Adrenal gland (tissue), 12 donors: Measurements from ENCODE around the gene MAP2. TPM values are rescaled to one million over a fixed set of nuclear protein-coding genes. Genes with fewer than 3 reads are reported as not detected.

Source experiments
- DNase-seq, 7 donors: peaks; one replicate each; pipeline ENCODE4 v3.0.0-alpha.2; 2019 to 2020
- H3K27ac ChIP-seq, 5 donors: fragments of 200-600 bp; sonication (generic) in 4 of 5; 1 replicate in 3 of 5; 2 replicates in 2 of 5; pipeline versions ENCODE4 v1.5.1 to v1.8.0; 2016 to 2020; ENCODE audit warnings: mild to moderate bottlenecking in 1 of 5
- H3K27me3 ChIP-seq: fragments of 200-600 bp; 2 replicates; pipeline ENCODE4 v1.8.0; 2021
- H3K36me3 ChIP-seq, 2 donors: fragments of 200-600 bp; replicated peaks in 1 of 2; 1 replicate in 1 of 2; 2 replicates in 1 of 2; pipeline versions ENCODE4 v1.5.1 to v1.8.0; 2018 to 2022
- H3K4me1 ChIP-seq, 2 donors: fragments of 200-600 bp; replicated peaks in 1 of 2; 1 replicate in 1 of 2; 2 replicates in 1 of 2; pipeline versions ENCODE4 v1.5.1 to v1.8.0; 2018 to 2021
- H3K4me3 ChIP-seq, 4 donors: fragments of 200-600 bp; sonication (generic) in 3 of 4; one replicate each; pipeline ENCODE4 v1.5.1; 2016 to 2018
- H3K9me3 ChIP-seq, 3 donors: fragments of 200-600 bp; sonication (generic) in 1 of 3; replicated peaks in 1 of 3; 1 replicate in 2 of 3; 2 replicates in 1 of 3; pipeline versions ENCODE4 v1.5.1 to v1.8.0; 2016 to 2021
- CTCF ChIP-seq, 6 experiments: fragments of 450-650 bp in 4 of 6; fragments of 200-600 bp in 2 of 6; sonication (generic) in 1 of 6; IDR thresholded peaks; 1 replicate in 5 of 6; 2 replicates in 1 of 6; pipeline versions ENCODE4 v1.5.1 to v1.8.0; 2016 to 2021; ENCODE audit warnings: antibody characterized with exemption in 6 of 6, mild to moderate bottlenecking in 2 of 6, moderate library complexity in 1 of 6
- POLR2A ChIP-seq, 2 donors: fragments of 450-650 bp; IDR thresholded peaks; one replicate each; pipeline ENCODE4 v1.6.1; 2017; ENCODE audit warnings: antibody characterized with exemption in 2 of 2, mild to moderate bottlenecking in 2 of 2, moderate library complexity in 1 of 2
- WGBS, 4 donors: extraction: QIAGEN DNeasy Blood & Tissue Kit in 2 of 4; methylation state at CpG; one replicate each; pipeline versions ENCODE4 v1.1.5 to v1.1.7; 2013 to 2017; 5-methylcytosine and 5-hydroxymethylcytosine counted together
- intact Hi-C, 2 donors: fragments of 100-400 bp; cut with DNase I; formaldehyde crosslinking; loops; one replicate each; pipeline versions ENCODE4 v1.14.1 to v1.15.0; 2022 to 2023
- polyA plus RNA-seq, 3 donors: library from polyadenylated mRNA; stranded (reverse); fragments of 200-250 nt in 2 of 3; fragments of 350-450 nt in 1 of 3; fragmentation: Illumina TruSeq in 1 of 3; extraction: RNeasy Lipid Tissue Mini Kit (QIAGEN cat#74804) in 1 of 3; gene quantifications; one replicate each; pipeline ENCODE4 v1.2.3, GENCODE V29; 2013 to 2014
- total RNA-seq, 9 donors: library from RNA; depleted of rRNA in 4 of 9; stranded (reverse); fragments of >200 nt in 4 of 9; fragments of 120-200 nt in 1 of 9; fragmentation: NEBNext Ultra II Directional in 1 of 9; extraction: Animal tissue kit (Norgen Biotek cat#: 25700) in 1 of 9; gene quantifications; one replicate each; pipeline versions ENCODE4 v1.1.0 to v1.2.4, GENCODE V29; 2013 to 2023
- donor health status: healthy with polysubstance abuse.
- donor health status: Bipolar disorder and iron deficiency.
- donor health status: DM: yes; HTN: yes; CAD: no.
- donor health status: DM: no; HTN: no; CAD: no.
- donor health status: DM: no; HTN: no; CAD: no.
- donor health status: DM: yes; HTN: yes; CAD: no.

Gene MAP2
- total and polyA plus RNA-seq, 12 donors, result 2.2 to 25.5 (median 6.0) TPM

GRCh38 chr2:209395229-209395628, 28.6 kb upstream of the MAP2 start:
- TF ChIP-seq CTCF (IDR thresholded peaks at IDR 0.05), result no peak
- no peaks in the 10 kb centered on the region for H3K36me3 ChIP-seq
- WGBS, 4 donors, result 75 to 83% (median 80%) methylated on average over 1 of the region's 1 CpG
- no peak overlapping the region for H3K4me3 ChIP-seq
- H3K27me3 ChIP-seq, result no peaks in the 10 kb centered on the region
- no peak overlapping the region for H3K27ac ChIP-seq
- H3K4me1 ChIP-seq, result no peaks in the 10 kb centered on the region
- no peak for DNase-seq
- intact Hi-C loops, result no loop called here
- no peaks in the 10 kb centered on the region for H3K9me3 ChIP-seq

- Histone ChIP-seq H3K4me3 (no peak overlapping the region), H3K9me3 (no peaks in the 10 kb centered on the region), H3K27ac (no peak overlapping the region), H3K4me1 (no peaks in the 10 kb centered on the region), H3K36me3 (no peaks in the 10 kb centered on the region), H3K27me3 (no peaks in the 10 kb centered on the region)
- intact Hi-C loops, result no loop called here
- no peak for TF ChIP-seq POLR2A (IDR thresholded peaks at IDR 0.05)
- TF ChIP-seq CTCF (IDR thresholded peaks at IDR 0.05), result no peak
- DNase-seq, result no peak
Measured at GRCh38 chr2:209395652-209396051, 28.2 kb upstream of the MAP2 start.

- no peak for DNase-seq
- TF ChIP-seq CTCF (IDR thresholded peaks at IDR 0.05), result no peak
- no peak for TF ChIP-seq POLR2A (IDR thresholded peaks at IDR 0.05)
- H3K4me3 ChIP-seq, result no peak overlapping the region
- intact Hi-C loops, result no loop called here
- H3K36me3 ChIP-seq, result no peaks in the 10 kb centered on the region
- H3K9me3 ChIP-seq, result no peaks in the 10 kb centered on the region
- no peaks in the 10 kb centered on the region for H3K27me3 ChIP-seq
- H3K27ac ChIP-seq, result no peak overlapping the region
- WGBS, 4 donors, result 52 to 63% (median 56%) methylated on average over 2 of the region's 2 CpGs
- H3K4me1 ChIP-seq, result no peaks in the 10 kb centered on the region
Measured at GRCh38 chr2:209398463-209398862, 25.4 kb upstream of the MAP2 start.

- Histone ChIP-seq H3K36me3 (no peaks in the 10 kb centered on the region), H3K9me3 (no peaks in the 10 kb centered on the region), H3K27ac (no peak overlapping the region), H3K4me1 (no peaks in the 10 kb centered on the region), H3K4me3 (no peak overlapping the region), H3K27me3 (no peaks in the 10 kb centered on the region)
- TF ChIP-seq CTCF (IDR thresholded peaks at IDR 0.05), result no peak
- no peak for TF ChIP-seq POLR2A (IDR thresholded peaks at IDR 0.05)
- intact Hi-C loops, result no loop called here
- WGBS, 4 donors, result 71 to 77% (median 74%) methylated on average over 3 of the region's 3 CpGs
- DNase-seq, result no peak
Measured at GRCh38 chr2:209401788-209402187, 22.1 kb upstream of the MAP2 start.
